GM19395 (cell line): Measurements from ENCODE around the gene ZG16B.

ENCODE experiments used
- ATAC-seq: cut with Tn5 transposase; IDR thresholded peaks from one replicate; pipeline ENCODE4 v1.9.1; 2021; ENCODE audit warnings: mild to moderate bottlenecking, moderate library complexity; ENCODE audit not compliant: unreplicated experiment

Gene ZG16B

DNA sequence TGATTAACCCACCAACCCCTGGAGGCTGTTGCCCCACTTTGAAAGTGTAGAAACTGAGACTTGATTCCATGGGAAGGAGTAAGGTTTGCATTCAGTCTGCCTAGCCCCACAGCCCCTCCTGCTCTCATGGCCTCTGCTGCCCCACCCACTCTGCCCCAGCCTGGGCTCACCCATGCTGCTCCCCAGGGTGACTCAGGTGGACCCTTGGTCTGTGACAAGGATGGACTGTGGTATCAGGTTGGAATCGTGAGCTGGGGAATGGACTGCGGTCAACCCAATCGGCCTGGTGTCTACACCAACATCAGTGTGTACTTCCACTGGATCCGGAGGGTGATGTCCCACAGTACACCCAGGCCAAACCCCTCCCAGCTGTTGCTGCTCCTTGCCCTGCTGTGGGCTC, 25.4 kb upstream of the ZG16B start:
- ATAC-seq, result no peak

DNA sequence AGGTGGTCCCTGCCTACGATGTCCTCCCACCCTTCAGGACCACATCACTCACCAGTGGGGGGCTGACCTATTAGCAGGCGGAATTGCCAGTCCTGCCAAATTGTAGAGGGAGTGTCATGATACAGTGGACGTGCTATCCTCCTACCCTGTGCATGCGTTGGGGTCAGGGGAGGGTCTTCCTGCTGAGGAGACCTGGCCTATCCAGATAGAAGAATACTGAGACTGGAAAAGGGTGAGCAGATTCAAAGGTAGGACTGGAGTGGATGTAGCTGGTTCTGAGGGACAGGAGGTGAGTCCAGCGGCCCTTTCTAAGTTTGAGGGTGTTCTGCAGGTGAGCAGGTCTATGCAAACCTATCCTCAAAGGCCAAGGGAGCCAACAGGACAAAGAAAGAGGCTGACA, 23.8 kb upstream of the ZG16B start:
- no peak for ATAC-seq

DNA sequence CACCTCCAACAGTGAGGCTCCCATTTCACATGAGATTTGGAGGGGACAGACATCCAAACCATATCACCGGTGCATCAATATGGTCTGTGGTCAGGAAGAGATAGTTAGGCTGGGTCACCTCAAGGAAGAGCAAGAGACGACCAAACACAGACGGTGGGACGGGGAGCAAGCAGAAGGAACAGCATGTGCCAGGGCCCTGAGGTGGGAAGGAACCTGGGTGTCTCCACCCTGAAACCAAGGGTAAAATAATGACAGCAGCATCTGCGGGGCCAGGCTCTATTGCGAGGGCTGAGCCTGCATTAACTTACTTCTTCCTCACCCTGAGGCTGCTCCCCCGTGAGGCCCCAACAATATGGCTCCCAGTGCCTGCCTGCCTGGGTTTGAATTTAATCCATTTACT, 21.9 kb upstream of the ZG16B start:
- no peak for ATAC-seq

DNA sequence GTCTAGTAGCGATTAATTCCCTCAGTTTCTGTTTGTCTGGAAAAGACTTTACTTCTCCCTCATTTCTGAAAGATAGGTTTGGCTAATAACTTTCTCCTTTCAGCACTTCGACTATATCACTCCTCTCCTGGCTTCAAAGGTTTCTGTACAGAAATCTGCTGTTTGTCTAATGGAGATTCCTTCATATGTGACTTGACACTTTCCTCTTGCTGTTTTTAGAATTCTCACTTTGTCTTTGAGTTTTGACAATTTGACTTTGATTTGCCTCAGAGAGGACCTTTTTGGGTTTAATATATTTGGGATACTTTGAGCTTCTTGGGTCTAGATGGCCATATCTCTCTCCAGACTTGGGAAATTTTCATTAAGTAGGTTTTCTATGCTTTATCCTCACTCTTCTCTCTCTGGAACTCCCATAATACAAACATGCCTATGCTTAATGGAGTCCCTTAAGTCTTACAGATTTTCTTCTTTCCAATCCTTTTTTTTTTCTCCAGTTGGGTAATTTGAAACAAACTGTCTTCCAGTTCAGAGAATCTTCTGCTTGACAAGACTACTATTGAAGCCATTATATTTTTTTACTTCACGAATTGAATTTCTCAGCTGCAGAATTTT, 20.8 kb upstream of the ZG16B start:
- ATAC-seq, result no peak

DNA sequence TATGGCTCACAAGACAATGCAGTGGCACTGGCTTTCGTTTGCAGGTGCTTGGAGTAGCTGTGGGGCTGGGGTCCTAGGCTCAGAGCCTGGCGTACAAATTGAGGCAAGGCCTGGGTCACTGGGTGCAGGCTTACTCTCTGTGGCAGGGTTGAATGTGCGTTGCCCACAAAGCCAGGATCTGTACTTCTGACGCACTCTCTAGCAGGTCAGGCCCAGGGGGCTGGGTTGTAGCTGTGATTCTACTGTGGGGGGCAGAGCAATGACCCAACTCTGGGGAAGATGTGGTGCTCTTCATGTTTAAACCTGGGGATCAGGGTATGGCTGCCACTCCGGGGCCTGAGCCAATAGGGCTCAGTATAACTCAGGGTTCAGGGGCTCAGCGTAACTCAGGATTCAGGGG, 19.5 kb upstream of the ZG16B start:
- ATAC-seq, result no peak

DNA sequence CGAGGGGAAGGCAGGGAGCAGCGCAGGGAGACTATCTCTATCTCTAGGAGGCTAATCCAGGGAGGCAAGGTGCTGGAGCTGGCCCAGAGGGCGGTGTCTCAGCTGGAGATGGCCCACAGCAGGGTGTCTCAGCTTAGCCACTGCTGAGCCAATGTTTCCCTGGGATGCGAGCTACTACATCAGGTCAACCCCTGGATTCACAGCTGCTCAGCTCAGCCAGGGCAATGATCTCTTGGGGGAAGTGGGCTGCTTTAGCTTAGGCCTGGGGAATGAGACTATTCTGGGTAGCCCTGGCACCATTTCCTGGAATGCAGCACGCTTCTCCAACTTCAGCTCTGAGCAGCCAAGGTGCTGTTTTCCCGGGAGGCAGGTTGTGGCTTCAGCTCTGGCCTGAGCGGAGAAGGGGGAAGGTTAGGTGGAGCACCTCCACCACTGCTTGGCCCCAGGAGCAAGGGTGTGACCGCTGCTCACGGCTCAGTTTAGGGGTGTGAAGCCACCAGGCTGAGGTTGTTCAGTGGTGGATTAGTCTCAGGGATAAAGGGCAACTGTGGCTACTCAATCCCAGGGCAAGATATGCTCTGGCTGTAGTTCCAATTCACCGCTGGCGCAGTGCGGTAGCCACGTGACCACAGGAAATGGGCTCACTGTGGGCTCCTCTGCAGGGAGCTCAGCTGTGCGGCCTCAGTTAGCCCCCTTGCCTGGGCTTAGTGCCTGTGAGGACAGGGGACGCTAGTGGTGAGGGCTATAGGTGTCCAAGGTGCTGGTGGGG, 18.2 kb upstream of the ZG16B start:
- no peak for ATAC-seq

DNA sequence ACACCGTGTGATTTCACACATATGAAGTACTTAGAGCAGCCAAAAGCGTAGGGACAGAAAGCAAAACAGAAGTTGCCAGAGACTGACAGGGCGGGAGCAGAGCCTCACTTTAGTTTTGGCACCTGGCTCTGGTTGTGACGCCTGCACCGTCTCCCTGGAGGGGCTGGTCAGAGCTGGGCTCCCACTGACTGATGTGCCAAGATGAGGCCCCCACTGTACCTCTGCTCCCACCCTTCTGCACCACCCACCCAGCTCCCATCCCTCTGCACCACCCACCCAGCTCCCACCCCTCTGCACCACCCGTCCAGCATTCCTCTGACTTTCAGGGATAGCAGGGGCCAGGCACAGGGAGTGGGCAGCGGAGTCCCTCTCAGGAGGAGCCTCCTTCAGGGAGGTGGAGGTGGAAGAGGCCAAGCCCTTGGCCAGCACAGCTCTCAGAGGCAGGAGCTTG, 16.3 kb upstream of the ZG16B start:
- ATAC-seq, result no peak

DNA sequence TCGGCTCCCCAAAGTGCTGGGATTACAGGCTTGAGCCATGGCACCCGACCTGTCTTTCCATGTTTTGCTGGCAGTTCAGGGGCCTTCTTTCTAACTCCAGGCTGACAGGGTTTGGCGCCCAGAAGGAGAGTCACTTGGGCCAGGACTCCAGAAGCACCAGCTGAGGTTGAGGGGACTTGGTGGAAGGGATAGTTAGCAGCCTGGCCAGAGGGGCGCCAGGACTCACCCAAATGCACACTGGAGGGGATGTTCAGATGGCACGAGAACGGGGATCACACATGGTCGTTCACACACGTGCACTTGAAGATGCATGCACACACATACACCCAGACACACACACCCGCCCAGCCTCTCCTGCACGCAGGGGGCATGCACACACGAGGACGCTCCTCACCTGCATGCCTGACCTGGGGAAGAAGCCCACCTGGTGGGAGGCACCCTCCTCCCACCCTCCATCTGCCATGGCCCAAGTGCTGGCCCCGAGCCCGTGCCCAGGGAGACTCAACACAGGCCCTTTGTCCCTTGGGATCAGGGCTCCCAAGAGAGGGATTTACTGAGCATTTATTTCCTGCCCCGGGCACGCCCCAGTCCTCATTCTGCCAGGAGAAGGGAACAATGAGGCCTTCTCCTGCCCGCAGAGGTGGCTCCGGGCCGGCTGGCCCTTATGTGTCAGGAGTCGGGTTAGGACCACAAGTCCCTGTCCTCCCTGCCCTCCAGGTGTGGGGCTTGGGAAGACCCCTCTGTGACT, 15.4 kb upstream of the ZG16B start:
- ATAC-seq, result no peak

DNA sequence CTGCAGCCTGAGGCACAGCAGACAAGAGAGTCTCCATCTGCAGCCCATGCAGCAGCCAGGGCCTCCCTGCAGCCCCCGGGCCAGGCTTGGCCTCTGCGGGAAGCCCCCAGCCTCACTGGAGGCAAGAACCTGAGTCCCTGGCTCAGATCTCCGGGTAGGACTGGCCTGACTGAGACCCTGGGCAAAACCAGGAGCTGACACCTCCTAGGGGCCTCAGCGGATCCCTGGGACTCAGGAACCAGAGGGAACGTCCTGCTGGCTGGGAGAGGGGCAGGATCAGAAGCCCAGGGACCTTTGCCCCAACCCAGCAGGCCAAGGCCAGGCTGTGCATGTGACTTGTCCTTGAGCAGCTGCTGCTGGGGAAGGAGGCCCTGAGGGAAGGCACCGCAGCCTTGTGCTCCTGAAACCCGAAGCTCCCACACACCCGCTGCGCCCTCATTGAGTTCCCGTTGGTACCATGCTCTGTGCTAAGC, 14.8 kb upstream of the ZG16B start:
- no peak for ATAC-seq

DNA sequence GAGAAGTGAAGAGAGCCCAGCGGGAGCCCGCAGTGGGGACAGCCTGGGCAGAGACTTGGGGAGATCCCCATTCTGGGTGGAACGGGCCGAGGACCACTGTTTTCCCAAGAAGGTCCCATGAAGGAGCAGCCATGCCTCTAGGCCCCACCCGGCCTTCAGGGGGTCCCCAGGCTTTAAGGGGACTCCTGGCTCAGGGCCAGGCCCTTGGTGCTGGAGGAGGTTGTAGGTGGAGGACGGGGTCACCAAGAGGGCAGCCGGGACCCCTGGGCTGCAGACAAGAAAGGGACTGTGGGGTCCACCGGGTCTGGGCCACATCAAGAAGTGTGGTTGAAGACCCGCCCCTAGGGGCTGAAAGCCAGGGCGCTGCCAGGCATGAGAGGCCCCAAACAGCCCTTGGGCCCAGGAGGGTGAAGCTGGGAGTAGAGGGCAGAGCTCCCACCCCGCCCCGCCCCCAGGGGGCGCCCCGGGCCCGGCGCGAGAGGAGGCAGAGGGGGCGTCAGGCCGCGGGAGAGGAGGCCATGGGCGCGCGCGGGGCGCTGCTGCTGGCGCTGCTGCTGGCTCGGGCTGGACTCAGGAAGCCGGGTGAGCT, 13.3 kb upstream of the ZG16B start, which contains the start of gene PRSS21:
Gene PRSS21, plus strand, starts transcription at position 487 of the 589 bp plus-strand sequence. Its CDS starts 32 bp downstream, at position 519.
- no peak for ATAC-seq

DNA sequence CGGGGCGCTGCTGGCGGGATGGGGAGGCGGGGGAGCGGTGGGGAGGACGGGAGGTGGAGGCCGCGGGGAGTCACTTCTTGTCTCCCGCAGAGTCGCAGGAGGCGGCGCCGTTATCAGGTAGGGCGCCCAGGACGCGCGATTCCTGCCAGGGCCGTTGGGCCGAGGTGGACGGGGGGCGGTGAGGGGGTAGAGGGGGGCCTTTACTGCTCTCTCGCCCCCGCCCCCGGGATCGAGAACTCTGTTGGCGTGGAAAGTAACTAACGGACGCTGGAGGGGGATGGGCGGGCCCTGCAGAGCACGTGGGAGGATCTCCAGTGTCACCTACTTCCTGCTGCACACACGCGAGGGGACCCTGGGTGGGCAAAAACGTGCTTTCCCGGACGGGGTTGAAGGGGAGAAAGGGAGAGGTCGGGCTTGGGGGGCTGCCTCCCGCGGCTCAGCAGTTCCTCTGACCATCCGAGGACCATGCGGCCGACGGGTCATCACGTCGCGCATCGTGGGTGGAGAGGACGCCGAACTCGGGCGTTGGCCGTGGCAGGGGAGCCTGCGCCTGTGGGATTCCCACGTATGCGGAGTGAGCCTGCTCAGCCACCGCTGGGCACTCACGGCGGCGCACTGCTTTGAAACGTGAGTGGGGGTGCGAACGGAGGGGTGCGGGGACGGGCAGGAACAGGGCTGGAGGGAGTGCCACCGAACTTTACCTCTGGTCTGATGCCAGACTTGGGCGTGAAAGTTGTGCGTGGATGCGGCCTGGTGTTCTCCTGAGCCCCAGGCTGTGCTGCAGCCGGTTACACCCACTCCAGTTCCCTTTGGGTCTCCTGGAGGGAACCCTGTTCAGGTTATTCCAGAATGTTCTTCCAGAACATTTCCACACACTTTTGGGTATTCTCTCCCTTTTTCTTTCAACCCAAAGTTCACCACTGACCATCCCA, 12.5 kb upstream of the ZG16B start:
- ATAC-seq, result no peak

DNA sequence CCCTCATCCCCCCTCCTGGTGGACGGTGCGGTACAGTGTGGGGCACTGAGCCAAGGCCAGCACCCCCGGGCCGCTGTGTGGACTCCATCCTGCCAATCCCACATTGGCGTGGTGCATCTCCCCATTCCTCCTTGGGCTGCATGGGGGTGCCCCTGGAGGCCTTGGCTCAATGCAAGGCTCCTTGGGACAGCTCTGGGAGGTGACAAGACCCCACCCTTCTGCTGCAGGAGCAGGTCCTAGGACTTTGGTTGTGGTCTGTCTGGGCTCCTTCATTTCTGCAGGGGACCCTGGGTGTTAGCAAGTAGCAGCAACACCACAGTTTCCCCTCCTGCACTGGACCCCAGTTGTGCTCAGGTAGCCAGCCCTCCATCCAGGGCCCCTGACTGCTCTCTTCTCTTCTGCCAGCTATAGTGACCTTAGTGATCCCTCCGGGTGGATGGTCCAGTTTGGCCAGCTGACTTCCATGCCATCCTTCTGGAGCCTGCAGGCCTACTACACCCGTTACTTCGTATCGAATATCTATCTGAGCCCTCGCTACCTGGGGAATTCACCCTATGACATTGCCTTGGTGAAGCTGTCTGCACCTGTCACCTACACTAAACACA, 11.7 kb upstream of the ZG16B start:
- ATAC-seq, result no peak

DNA sequence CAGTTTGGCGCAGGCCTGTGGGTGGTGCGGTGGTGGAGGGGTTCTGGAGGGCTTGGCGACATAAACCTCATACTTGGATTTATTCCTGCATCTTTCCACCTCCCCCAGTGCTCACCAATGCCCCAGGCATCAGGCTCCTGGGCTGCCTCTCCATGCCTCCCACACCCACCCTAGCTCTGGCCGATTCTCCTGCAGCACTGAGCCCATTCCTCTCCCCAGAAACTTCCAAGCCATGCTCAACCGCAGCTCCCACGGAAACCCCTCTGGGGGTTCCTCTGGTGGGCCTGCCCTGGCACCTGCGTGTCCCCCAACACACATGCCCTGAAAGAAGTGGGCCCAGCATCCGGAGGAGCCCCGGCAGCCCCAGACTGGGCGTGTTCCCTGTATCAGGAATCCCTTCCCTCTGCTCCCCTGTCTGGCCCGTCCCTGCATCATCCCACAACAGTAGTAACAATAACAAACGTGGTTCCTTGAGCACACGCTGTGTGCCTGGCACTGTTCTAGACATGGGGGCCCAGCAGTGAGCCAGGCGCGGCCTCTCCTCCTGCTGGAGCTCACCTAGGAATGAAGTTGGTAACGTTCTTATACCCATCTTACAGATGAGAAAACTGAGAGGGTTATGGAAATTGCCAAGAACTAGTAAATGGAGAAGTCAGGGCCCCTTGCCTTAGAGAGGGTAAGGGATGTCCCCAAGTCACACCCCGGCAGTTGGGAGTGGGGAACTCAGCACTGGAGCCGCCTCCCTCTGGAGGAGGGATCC, 10.7 kb upstream of the ZG16B start:
- ATAC-seq, result no peak

DNA sequence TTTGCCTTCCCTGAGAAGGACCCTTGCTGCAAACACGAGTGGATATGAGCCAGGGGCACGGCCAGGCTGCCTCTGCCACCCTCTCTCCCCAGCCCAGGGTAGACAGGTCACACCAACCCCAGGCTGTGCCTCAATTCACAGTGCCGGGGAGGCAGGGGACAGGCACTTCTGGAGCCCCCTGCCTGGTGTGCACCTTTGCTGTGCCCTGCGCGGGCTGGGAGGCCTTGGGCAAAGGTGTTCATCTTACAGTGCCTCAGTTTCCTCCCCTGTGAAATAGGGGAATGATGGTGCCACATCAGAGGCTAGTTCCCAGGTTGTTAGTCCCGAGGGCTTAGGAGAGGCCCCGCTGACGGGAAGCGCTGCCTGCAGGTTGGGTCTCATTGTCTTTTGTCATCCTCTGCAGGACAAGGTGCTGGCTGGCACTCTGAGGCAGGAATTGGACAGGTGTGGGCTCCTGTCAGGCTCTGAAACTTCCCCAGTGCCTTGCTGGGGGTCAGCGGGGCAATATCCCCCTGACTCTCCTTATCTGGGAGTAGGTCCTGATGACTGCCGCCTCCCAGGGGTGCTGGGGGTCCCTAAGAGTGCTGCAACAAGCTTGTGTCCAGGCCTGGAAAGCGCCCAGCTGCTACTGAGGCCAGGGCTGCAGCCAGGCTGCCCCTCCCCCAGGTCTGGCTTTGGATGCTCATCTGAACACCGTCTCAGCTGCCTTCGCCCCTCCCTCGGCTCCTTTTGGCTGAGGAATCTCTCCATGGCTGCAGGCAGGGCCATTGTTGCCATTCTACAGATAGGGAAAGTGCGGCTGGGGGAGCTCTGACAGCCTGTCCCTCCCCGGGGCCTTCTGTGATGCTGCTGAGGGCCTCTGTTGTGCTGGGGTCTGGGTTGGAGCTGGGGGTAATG, 9.9 kb upstream of the ZG16B start:
- no peak for ATAC-seq

DNA sequence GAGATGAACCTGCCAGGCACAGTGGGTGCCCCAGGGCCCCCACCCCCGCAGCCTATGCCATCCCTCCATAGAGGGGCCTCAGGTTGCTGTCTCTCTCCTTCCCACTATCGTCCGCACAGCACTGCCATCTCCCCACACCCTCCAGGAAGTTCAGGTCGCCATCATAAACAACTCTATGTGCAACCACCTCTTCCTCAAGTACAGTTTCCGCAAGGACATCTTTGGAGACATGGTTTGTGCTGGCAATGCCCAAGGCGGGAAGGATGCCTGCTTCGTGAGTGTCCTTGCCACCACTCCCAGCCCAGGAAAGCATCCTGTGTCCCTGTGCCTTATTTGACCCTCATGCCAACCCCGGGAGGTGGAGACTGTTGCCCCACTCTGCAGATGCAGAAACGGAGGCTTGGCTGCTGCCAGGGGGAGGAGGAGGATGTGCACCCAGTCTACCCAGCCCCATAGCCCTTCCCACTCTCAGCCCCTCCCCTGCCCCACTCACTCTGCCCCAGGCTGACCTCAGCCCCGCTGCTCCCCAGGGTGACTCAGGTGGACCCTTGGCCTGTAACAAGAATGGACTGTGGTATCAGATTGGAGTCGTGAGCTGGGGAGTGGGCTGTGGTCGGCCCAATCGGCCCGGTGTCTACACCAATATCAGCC, 9.1 kb upstream of the ZG16B start:
- ATAC-seq, result no peak

DNA sequence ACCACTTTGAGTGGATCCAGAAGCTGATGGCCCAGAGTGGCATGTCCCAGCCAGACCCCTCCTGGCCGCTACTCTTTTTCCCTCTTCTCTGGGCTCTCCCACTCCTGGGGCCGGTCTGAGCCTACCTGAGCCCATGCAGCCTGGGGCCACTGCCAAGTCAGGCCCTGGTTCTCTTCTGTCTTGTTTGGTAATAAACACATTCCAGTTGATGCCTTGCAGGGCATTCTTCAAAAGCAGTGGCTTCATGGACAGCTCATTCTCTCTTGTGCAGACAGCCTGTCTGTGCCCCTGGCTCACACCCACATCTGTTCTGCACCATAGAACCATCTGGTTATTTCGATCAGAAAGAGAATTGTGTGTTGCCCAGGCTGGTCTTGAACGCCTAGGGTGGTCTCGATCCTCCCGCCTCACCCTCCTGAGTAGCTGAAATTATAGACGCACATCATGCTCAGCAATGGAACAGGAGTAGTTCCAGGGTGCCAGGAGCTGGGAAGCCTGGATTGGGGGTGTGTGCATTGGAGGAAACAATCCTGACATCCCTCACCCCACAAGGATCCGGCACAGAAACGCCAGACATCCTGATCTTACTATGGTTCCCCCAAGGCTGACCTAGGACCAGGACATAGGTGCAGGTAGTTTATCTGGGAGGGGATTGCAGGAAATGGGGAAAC, 8.5 kb upstream of the ZG16B start:
- no peak for ATAC-seq

DNA sequence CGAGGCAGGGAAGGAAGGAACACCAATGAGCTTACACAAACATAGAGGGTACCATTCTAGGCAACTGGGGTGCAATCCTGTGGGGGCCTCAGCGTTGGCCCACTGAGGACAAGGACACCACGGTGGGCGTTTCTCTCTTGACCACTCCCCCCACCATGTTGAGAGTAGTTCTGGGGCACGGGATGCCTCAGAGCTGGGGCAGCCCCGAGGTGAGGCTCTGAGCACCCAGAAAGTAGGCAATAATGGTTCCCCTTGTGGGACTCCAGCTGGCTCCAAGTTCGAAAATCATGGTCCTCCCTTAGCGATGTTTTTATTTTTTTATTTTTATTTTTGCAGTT, 8.0 kb upstream of the ZG16B start:
- no peak for ATAC-seq
